Neural cell (in vitro differentiated cells): ENCODE measurements around the gene COL6A2. TPM values are rescaled to one million over a fixed set of nuclear protein-coding genes. Genes with fewer than 3 reads are reported as not detected.

Source experiments
- H2AFZ ChIP-seq: fragments of 200-600, 300-800 bp; sonication (generic), shearing (Covaris generic); 2 replicates; pipeline ENCODE4 v1.6.0; 2014; ENCODE audit warnings: low read depth, mild to moderate bottlenecking, antibody characterized with exemption, low read length, moderate library complexity
- H3F3A ChIP-seq: fragments of 200-600 bp; shearing (Covaris generic); 2 replicates; pipeline ENCODE4 v1.6.1; 2016; ENCODE audit warnings: mild to moderate bottlenecking, moderate library complexity, mixed read lengths, antibody characterized with exemption, low read length; ENCODE audit not compliant: insufficient read depth, poor library complexity, severe bottlenecking
- H3K27ac ChIP-seq: fragments of 200-600, 300-800 bp; sonication (generic), shearing (Covaris generic); 2 replicates; pipeline ENCODE4 v1.5.1; 2014; ENCODE audit warnings: mild to moderate bottlenecking, low read length, moderate library complexity
- H3K27me3 ChIP-seq: fragments of 300-800, 200-600 bp; sonication (generic), shearing (Covaris generic); 2 replicates; pipeline ENCODE4 v1.6.0; 2014; ENCODE audit warnings: mild to moderate bottlenecking, low read depth, low read length, moderate library complexity; ENCODE audit not compliant: insufficient read depth
- H3K36me3 ChIP-seq: fragments of 300-800, 200-600 bp; sonication (generic), shearing (Covaris generic); 2 replicates; pipeline ENCODE4 v1.5.1; 2014; ENCODE audit warnings: mild to moderate bottlenecking, antibody characterized with exemption, low read length, moderate library complexity; ENCODE audit not compliant: insufficient read depth
- H3K4me2 ChIP-seq: fragments of 300-800, 200-600 bp; sonication (generic), shearing (Covaris generic); 2 replicates; pipeline ENCODE4 v1.6.0; 2014; ENCODE audit warnings: mild to moderate bottlenecking, low read length
- H3K4me3 ChIP-seq: fragments of 300-800, 200-600 bp; sonication (generic), shearing (Covaris generic); 2 replicates; pipeline ENCODE4 v1.5.1; 2014; ENCODE audit warnings: mild to moderate bottlenecking, low read length, moderate library complexity
- H3K79me2 ChIP-seq: fragments of 200-600 bp; shearing (Covaris generic); replicated peaks from 2 replicates; pipeline ENCODE4 v1.6.0; 2014; ENCODE audit warnings: mild to moderate bottlenecking, low read length, moderate library complexity; ENCODE audit not compliant: insufficient read depth
- H3K9ac ChIP-seq: fragments of 300-800, 200-600 bp; sonication (generic), shearing (Covaris generic); 2 replicates; pipeline ENCODE4 v1.6.1; 2016; ENCODE audit warnings: mild to moderate bottlenecking, low read length, mixed read lengths
- H3K9me2 ChIP-seq: fragments of 200-600 bp; shearing (Covaris generic); 2 replicates; pipeline ENCODE4 v1.6.1; 2016; ENCODE audit warnings: mild to moderate bottlenecking, low read length, mixed read lengths; ENCODE audit not compliant: insufficient read depth
- H3K9me3 ChIP-seq: fragments of 200-600, 300-800 bp; sonication (generic), shearing (Covaris generic); 2 replicates; pipeline ENCODE4 v1.6.1; 2016; ENCODE audit warnings: mild to moderate bottlenecking, mixed run types, low read length, moderate library complexity, mixed read lengths
- H4K20me1 ChIP-seq: fragments of 200-600 bp; shearing (Covaris generic); 2 replicates; pipeline ENCODE4 v1.6.1; 2016; ENCODE audit warnings: mild to moderate bottlenecking, mixed run types; ENCODE audit not compliant: insufficient read depth
- CTCF ChIP-seq: fragments of 450-650 bp; IDR thresholded peaks from 2 replicates; pipeline ENCODE4 v1.5.1; 2014; ENCODE audit warnings: antibody characterized with exemption, mild to moderate bottlenecking, moderate library complexity; ENCODE audit not compliant: poor library complexity, severe bottlenecking
- EP300 ChIP-seq: fragments of 450-650 bp; conservative IDR thresholded peaks from 2 replicates; pipeline ENCODE4 v1.6.1; 2014; ENCODE audit warnings: antibody characterized with exemption, mild to moderate bottlenecking, moderate library complexity; ENCODE audit not compliant: poor library complexity, severe bottlenecking
- EZH2 ChIP-seq: fragments of 200-600, 300-800 bp; shearing (Covaris generic), sonication (generic); IDR thresholded peaks from 2 replicates; pipeline ENCODE4 v1.6.1; 2014; ENCODE audit warnings: antibody characterized with exemption, low read length, borderline replicate concordance, mild to moderate bottlenecking; ENCODE audit not compliant: insufficient read depth, poor library complexity, severe bottlenecking
- MXI1 ChIP-seq: fragments of 450-650 bp; conservative IDR thresholded peaks from 2 replicates; pipeline ENCODE4 v1.6.1; 2014; ENCODE audit warnings: antibody characterized with exemption, mild to moderate bottlenecking; ENCODE audit not compliant: poor library complexity, severe bottlenecking
- POLR2AphosphoS5 ChIP-seq: IDR thresholded peaks from 2 replicates; pipeline ENCODE4 v1.6.1; 2012
- RAD21 ChIP-seq: fragments of 450-650 bp; conservative IDR thresholded peaks from 2 replicates; pipeline ENCODE4 v1.6.1; 2014; ENCODE audit warnings: antibody characterized with exemption, mild to moderate bottlenecking, moderate library complexity
- REST ChIP-seq: IDR thresholded peaks from 2 replicates; pipeline ENCODE4 v1.6.1; 2012; ENCODE audit warnings: borderline replicate concordance
- SMC3 ChIP-seq: fragments of 450-650 bp; conservative IDR thresholded peaks from 2 replicates; pipeline ENCODE4 v1.6.1; 2014; ENCODE audit warnings: antibody characterized with exemption, mild to moderate bottlenecking, moderate library complexity; ENCODE audit not compliant: poor library complexity
- TAF1 ChIP-seq: IDR thresholded peaks from 2 replicates; pipeline ENCODE4 v1.6.1; 2012; ENCODE audit warnings: low read depth
- polyA plus RNA-seq: library from polyadenylated mRNA; depleted of rRNA; stranded (reverse); fragments of >200 nt; gene quantifications from 2 replicates; pipeline ENCODE4 v1.2.3, GENCODE V29; 2014

COL6A2 gene
- polyA plus RNA-seq, 1 donor from 2014 or later, result not detected

- Histone ChIP-seq H3K36me3 (no peaks in the 10 kb centered on the region), H3F3A (no peaks in the 10 kb centered on the region), H3K9ac (no peak overlapping the region), H4K20me1 (no peaks in the 10 kb centered on the region), H3K9me3 (no peaks in the 10 kb centered on the region), H3K27me3 (no peaks in the 10 kb centered on the region), H2AFZ (no peak overlapping the region), H3K27ac (no peak overlapping the region), H3K4me3 (no peak overlapping the region), H3K9me2 (no peaks in the 10 kb centered on the region), H3K4me2 (no peak overlapping the region), H3K79me2 (no peaks in the 10 kb centered on the region)
- TF ChIP-seq SMC3, result no peak
- no peak for TF ChIP-seq TAF1
- no peak for TF ChIP-seq RAD21
- no peak for TF ChIP-seq MXI1
- no peak for TF ChIP-seq EZH2
- no peak for TF ChIP-seq POLR2AphosphoS5
- no peak for TF ChIP-seq EP300
- TF ChIP-seq CTCF, result no peak
- TF ChIP-seq REST, result no peak
Observed at GRCh38 chr21:46080171-46081021, 17.5 kb upstream of the COL6A2 start.

- Histone ChIP-seq H3K9ac (no peak overlapping the region), H3K36me3 (no peaks in the 10 kb centered on the region), H3K9me3 (no peaks in the 10 kb centered on the region), H3K4me2 (no peak overlapping the region), H3K9me2 (no peaks in the 10 kb centered on the region), H4K20me1 (no peaks in the 10 kb centered on the region), H2AFZ (no peak overlapping the region), H3K4me3 (no peak overlapping the region), H3K27ac (no peak overlapping the region), H3F3A (no peaks in the 10 kb centered on the region), H3K79me2 (no peaks in the 10 kb centered on the region), H3K27me3 (no peaks in the 10 kb centered on the region)
- TF ChIP-seq SMC3 (no peak), TAF1 (no peak), CTCF (no peak), MXI1 (no peak), POLR2AphosphoS5 (no peak), RAD21 (no peak), REST (no peak)
Observed at GRCh38 chr21:46081022-46081861, 16.7 kb upstream of the COL6A2 start.
